ENCODE results near the gene SNN.

- TF ChIP-seq ZNF671 (CRISPR knock-in tag; IDR thresholded peaks at IDR 0.05) (no peak), NR1H2 (CRISPR knock-in tag; IDR thresholded peaks at IDR 0.05) (no peak)
Observed at GRCh38 chr16:11689031-11689840, 21.0 kb downstream of the SNN start.
